ENCODE measurements around the gene EIF4G1.

EIF4G1 gene

DNA sequence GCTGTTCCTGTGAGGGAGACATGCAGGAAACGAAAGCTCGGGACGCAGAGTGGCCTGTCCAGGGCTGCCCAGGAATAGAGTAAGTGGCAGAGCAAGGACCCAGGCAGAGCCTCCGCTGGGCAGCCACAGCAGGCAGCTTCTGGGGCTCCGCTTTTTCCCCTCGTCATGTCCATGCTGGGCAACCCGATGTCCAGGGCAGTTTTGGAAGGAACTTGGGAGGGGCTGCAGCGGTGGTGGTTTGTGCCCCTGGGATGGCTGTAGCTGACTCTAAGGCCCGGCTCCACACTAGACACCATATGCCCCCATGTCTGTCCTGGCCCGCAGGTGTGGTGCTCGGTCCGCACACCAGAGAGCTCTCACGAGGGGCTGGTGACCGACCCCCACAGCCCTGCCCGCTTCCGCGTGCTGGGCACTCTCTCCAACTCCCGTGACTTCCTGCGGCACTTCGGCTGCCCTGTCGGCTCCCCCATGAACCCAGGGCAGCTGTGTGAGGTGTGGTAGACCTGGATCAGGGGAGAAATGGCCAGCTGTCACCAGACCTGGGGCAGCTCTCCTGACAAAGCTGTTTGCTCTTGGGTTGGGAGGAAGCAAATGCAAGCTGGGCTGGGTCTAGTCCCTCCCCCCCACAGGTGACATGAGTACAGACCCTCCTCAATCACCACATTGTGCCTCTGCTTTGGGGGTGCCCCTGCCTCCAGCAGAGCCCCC is 22.5 kb upstream of the EIF4G1 start:
- Mint-ChIP-seq H3K27ac (no peak overlapping the region), H3K27me3 (peaks cover 5% of the 10 kb centered on the region), H3K4me3 (no peak overlapping the region), H3K36me3 (no peaks in the 10 kb centered on the region), H3K9me3 (no peaks in the 10 kb centered on the region), H3K4me1 (no peaks in the 10 kb centered on the region)
- ATAC-seq (ENCODE audit: low read depth) (no peak), DNase-seq (ENCODE audit: low spot score in 2 of 2) (no peak)

DNA sequence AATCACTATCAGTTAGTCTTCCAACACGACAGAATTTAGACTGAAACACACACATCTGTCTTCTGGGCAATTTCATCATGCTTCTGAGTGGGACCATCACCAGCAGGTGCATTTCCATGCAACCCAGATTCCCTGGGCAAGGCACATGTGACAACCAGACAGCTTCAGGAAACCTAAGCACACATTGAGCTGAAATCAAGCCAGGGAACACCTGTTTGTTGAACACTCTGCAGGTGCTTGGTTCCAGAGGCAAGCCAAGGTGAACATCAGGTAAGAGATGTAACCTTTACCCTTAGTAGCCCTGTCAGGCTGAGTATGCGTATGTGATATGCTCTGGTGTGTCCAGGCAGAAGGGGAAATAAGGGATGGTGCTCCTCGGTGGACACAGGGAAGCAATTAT is 18.6 kb upstream of the EIF4G1 start:
- H3K4me1 Mint-ChIP-seq, result peaks cover 13% of the 10 kb centered on the region
- no peak overlapping the region for H3K27ac Mint-ChIP-seq
- ATAC-seq (ENCODE audit: low read depth) (no peak), DNase-seq (ENCODE audit: low spot score in 2 of 2) (no peak)
- H3K9me3 Mint-ChIP-seq, result no peaks in the 10 kb centered on the region
- H3K27me3 Mint-ChIP-seq, result peaks cover 5% of the 10 kb centered on the region
- H3K36me3 Mint-ChIP-seq, result no peaks in the 10 kb centered on the region
- no peak overlapping the region for H3K4me3 Mint-ChIP-seq

DNA sequence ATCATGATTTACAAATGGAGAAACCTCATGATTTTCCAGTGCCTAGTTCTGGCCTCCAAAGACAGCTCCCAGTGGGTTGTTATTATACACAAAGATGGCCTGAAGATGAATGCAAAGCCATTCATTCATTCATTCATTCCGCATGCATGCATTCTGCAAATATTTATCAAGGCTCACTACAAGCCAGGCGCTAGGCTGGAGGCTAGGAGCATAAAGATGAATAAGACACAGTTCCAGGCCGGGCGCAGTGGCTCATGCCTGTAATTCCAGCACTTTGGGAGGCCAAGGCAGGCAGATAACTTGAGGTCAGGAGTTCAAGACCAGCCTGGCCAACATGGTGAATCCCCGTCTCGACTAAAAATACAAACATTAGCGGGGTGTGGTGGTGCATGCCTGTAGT is 17.8 kb upstream of the EIF4G1 start:
- peaks cover 13% of the 10 kb centered on the region for H3K4me1 Mint-ChIP-seq

DNA sequence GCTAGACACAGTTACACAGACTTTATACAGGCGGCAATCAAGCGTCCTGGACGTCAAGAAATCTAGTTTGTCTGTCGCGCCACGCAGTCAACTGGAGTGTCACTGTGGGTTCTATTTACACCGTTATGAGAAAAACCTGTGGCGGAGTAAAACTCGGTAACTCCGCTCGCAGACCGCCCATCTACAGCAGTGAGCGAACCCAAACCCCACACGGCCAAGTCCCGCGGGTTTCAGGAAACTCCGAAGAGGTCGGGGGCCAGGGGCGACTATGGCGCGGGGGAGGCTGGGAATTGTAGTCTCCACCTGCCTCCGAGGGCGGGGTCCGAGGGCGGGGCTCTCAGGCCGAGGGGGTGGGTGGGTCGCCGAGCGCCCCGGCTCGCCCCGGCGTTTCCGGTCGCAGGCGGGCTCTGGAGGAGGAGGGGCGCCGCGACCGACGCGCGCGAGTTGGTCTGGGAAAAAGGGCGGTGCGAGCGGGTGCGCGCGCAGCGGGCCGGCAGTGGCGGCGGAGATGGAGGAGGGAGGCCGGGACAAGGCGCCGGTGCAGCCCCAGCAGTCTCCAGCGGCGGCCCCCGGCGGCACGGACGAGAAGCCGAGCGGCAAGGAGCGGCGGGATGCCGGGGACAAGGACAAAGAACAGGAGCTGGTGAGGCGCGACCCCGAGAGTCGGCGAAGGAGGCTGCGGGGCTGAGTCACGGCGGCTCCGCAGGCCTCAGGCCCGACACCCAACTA is 15.5 kb upstream of the EIF4G1 start, which contains the start of gene PSMD2:
PSMD2 (plus strand) TSS at position 483 of the 729 bp plus-strand sequence; CDS start at position 509, 26 bp downstream.
- Mint-ChIP-seq H3K9me3 (no peaks in the 10 kb centered on the region), H3K27ac (peak within 1 kb of the TSS; percentile 79), H3K4me1 (peaks cover 13% of the 10 kb centered on the region), H3K27me3 (no peaks in the 10 kb centered on the region), H3K4me3 (peak within 1 kb of the TSS; percentile 87), H3K36me3 (peaks cover 11% of the 10 kb centered on the region)
- ATAC-seq (ENCODE audit: low read depth) (peak; percentile 92), DNase-seq (ENCODE audit: low spot score in 2 of 2) (peak; percentile 93 to 95)

More for the DNA sequence above, 17.8 kb upstream of the EIF4G1 start:
- no peak overlapping the region for H3K27ac Mint-ChIP-seq
- peak overlapping the region; percentile 62 for H3K4me3 Mint-ChIP-seq
- DNase-seq (ENCODE audit: low spot score in 2 of 2) (no peak), ATAC-seq (ENCODE audit: low read depth) (no peak)
- H3K9me3 Mint-ChIP-seq, result no peaks in the 10 kb centered on the region
- peaks cover 3% of the 10 kb centered on the region for H3K27me3 Mint-ChIP-seq
- H3K36me3 Mint-ChIP-seq, result no peaks in the 10 kb centered on the region

DNA sequence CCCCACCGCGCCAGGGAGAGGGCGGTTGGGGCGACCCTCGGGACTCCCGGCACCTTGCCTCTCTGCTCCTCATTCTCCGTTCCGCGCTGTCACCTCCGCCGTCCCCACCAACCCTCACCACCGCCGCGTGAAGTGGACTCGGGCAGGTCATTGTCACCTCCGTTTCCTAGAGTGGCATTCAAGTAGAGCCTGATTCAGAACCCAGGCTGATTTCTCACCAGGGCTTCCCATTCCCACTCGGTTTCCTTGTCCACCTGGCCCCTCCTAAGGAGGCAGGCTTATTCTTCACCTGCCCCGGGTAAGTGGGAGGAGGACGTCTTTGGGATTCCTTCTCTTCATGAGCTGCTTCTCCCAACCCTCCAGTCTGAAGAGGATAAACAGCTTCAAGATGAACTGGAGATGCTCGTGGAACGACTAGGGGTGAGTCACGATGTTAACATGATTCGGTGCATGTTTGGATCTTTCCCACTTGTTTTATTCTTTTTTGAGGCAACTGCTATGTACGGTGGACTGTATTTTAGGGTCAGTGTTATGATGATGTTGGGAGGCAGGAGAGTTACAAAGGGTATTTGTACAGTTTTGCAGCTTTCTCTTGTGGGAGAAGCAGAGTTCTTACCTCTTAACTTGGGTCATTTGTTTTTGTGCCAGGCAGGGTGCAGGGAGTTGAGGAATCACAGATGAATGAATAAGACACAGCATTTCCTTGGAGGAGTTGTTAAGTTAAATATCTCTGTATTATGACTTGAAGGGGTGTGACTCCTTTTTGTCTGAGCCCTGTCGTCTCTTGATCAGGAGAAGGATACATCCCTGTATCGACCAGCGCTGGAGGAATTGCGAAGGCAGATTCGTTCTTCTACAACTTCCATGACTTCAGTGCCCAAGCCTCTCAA is 14.7 kb upstream of the EIF4G1 start:
- ATAC-seq (ENCODE audit: low read depth) (no peak), DNase-seq (ENCODE audit: low spot score in 2 of 2) (no peak)
- Mint-ChIP-seq H3K27ac (peak overlapping the region; percentile 79), H3K9me3 (no peaks in the 10 kb centered on the region), H3K27me3 (no peaks in the 10 kb centered on the region), H3K4me3 (peak overlapping the region; percentile 87), H3K36me3 (peaks cover 15% of the 10 kb centered on the region), H3K4me1 (peaks cover 15% of the 10 kb centered on the region)

DNA sequence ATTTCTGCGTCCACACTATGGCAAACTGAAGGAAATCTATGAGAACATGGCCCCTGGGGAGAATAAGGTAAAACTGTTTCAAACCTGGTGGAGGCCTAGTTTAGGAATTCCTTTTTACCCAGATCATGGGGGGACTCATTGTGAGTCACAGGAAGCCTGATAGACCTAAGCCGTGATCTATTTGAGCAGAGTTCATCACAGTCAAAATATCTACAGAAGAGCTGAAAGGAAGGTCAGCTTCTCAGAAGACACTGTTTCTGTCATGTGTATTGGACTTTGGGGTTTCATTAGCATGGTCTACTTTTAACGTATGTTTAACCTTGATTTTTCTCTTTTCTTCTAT is 14.1 kb upstream of the EIF4G1 start:
- no peak overlapping the region for H3K27ac Mint-ChIP-seq
- H3K4me1 Mint-ChIP-seq, result peaks cover 15% of the 10 kb centered on the region
- DNase-seq (ENCODE audit: low spot score in 2 of 2) (no peak), ATAC-seq (ENCODE audit: low read depth) (no peak)
- peaks cover 15% of the 10 kb centered on the region for H3K36me3 Mint-ChIP-seq
- no peaks in the 10 kb centered on the region for H3K27me3 Mint-ChIP-seq
- peak overlapping the region; percentile 87 for H3K4me3 Mint-ChIP-seq
- no peaks in the 10 kb centered on the region for H3K9me3 Mint-ChIP-seq

DNA sequence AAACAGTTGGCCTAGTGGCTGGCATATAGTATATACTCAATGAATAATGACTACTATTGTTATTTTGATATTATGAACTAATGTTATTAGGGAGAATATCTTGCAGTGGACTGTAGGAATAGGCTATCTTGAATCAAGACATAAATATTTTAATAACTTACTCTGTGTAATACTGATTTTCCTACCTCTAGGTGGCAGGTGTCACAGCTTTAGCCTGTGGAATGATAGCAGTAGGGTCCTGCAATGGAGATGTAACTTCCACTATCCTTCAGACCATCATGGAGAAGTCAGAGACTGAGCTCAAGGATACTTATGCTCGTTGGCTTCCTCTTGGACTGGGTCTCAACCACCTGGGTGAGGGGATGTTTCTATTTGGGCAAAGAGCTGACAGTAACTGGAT is 8.8 kb upstream of the EIF4G1 start:
- H3K4me3 Mint-ChIP-seq, result no peak overlapping the region

DNA sequence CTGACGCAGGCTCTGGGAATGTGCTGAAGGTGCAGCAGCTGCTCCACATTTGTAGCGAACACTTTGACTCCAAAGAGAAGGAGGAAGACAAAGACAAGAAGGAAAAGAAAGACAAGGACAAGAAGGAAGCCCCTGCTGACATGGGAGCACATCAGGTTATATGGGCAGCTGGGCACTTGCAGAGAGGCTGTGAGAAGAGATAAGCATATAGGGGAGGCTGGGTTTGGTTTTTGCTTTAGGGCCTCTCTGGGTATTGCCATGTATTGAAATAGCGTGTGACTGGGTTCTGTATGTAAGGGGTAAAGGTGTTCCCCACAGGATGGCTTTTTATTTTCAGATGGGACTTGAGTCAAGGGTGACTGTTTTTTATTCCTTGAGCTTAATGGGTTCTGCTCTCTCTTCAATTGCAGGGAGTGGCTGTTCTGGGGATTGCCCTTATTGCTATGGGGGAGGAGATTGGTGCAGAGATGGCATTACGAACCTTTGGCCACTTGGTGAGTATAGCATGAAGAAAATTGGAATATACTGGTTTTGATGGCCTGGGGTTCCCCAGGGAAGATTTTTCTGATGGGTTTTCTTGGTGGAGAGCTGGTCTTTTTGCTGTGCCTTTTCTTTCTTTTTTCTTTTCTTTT is 7.9 kb upstream of the EIF4G1 start:
- Mint-ChIP-seq H3K27ac (peak overlapping the region; percentile 6), H3K4me3 (no peak overlapping the region)

More for the DNA sequence above, 8.8 kb upstream of the EIF4G1 start:
- H3K27me3 Mint-ChIP-seq, result no peaks in the 10 kb centered on the region
- H3K9me3 Mint-ChIP-seq, result no peaks in the 10 kb centered on the region
- no peak for DNase-seq (ENCODE audit: low spot score in 2 of 2)
- peaks cover 39% of the 10 kb centered on the region for H3K36me3 Mint-ChIP-seq
- ATAC-seq (ENCODE audit: low read depth), result peak; percentile 59
- H3K4me1 Mint-ChIP-seq, result peaks cover 3% of the 10 kb centered on the region
- no peak overlapping the region for H3K27ac Mint-ChIP-seq

DNA sequence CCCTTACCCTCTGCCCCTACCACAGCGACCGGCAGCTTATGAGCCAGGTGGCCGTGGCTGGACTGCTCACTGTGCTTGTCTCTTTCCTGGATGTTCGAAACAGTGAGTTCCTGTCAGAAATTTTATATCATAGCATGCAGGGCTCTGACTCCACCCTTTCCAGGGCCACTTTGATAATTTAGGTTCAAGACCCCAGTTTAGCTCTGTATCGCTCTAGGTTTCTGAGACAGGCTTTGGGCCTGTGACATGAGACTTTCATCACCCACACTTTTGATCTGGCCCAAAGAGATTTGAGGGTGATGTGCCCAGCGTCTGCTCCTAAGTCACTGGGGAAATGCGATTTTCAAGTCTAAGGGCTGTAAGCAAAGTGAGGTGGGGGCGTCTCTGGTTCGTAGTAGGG is 6.5 kb upstream of the EIF4G1 start:
- H3K27ac Mint-ChIP-seq, result no peak overlapping the region
- no peak for ATAC-seq (ENCODE audit: low read depth)

More for the DNA sequence above, 7.9 kb upstream of the EIF4G1 start:
- DNase-seq (ENCODE audit: low spot score in 2 of 2) (no peak), ATAC-seq (ENCODE audit: low read depth) (no peak)
- no peaks in the 10 kb centered on the region for H3K9me3 Mint-ChIP-seq
- H3K4me1 Mint-ChIP-seq, result peaks cover 2% of the 10 kb centered on the region
- peaks cover 39% of the 10 kb centered on the region for H3K36me3 Mint-ChIP-seq
- H3K27me3 Mint-ChIP-seq, result no peaks in the 10 kb centered on the region

DNA sequence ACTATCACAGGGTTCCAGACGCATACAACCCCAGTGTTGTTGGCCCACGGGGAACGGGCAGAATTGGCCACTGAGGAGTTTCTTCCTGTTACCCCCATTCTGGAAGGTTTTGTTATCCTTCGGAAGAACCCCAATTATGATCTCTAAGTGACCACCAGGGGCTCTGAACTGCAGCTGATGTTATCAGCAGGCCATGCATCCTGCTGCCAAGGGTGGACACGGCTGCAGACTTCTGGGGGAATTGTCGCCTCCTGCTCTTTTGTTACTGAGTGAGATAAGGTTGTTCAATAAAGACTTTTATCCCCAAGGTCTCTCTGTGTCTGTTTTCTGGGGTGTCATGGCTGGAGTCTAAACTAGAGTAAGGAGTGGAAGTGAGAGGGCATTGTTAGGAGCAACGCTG is 5.7 kb upstream of the EIF4G1 start:
- no peaks in the 10 kb centered on the region for H3K27me3 Mint-ChIP-seq
- H3K4me3 Mint-ChIP-seq, result no peak overlapping the region
- peaks cover 2% of the 10 kb centered on the region for H3K4me1 Mint-ChIP-seq
- H3K36me3 Mint-ChIP-seq, result peaks cover 30% of the 10 kb centered on the region
- DNase-seq (ENCODE audit: low spot score in 2 of 2), result no peak
- H3K9me3 Mint-ChIP-seq, result no peaks in the 10 kb centered on the region
- ATAC-seq (ENCODE audit: low read depth), result no peak
- H3K27ac Mint-ChIP-seq, result no peak overlapping the region

More for the DNA sequence above, 6.5 kb upstream of the EIF4G1 start:
- H3K9me3 Mint-ChIP-seq, result no peaks in the 10 kb centered on the region
- H3K4me3 Mint-ChIP-seq, result no peak overlapping the region
- H3K27me3 Mint-ChIP-seq, result no peaks in the 10 kb centered on the region
- DNase-seq (ENCODE audit: low spot score in 2 of 2), result no peak
- peaks cover 2% of the 10 kb centered on the region for H3K4me1 Mint-ChIP-seq
- peaks cover 37% of the 10 kb centered on the region for H3K36me3 Mint-ChIP-seq

DNA sequence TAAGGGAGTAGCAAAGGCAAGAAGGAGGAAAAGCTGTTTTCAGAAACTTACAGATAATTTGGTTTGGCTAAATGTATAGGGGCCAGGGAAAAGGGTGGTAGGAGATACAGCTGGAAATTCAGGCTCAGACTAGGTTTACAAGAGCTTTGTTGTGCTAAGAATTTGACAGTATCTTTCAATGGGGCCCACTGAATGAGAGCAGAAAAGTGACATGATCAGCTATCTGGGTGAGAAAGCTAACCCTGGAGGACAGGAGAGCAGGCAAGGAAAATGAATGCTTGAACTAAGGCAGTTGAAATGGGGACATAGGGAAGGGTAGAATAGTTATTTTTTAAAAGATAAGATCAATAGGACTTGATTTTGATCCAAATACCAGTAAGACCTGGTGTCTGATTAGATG is 2.8 kb upstream of the EIF4G1 start:
- H3K4me1 Mint-ChIP-seq, result peaks cover 5% of the 10 kb centered on the region
- H3K36me3 Mint-ChIP-seq, result peaks cover 16% of the 10 kb centered on the region
- no peak for ATAC-seq (ENCODE audit: low read depth)
- DNase-seq (ENCODE audit: low spot score in 2 of 2), result no peak
- no peak overlapping the region for H3K27ac Mint-ChIP-seq
- H3K4me3 Mint-ChIP-seq, result no peak overlapping the region
- H3K9me3 Mint-ChIP-seq, result no peaks in the 10 kb centered on the region
- H3K27me3 Mint-ChIP-seq, result no peaks in the 10 kb centered on the region

DNA sequence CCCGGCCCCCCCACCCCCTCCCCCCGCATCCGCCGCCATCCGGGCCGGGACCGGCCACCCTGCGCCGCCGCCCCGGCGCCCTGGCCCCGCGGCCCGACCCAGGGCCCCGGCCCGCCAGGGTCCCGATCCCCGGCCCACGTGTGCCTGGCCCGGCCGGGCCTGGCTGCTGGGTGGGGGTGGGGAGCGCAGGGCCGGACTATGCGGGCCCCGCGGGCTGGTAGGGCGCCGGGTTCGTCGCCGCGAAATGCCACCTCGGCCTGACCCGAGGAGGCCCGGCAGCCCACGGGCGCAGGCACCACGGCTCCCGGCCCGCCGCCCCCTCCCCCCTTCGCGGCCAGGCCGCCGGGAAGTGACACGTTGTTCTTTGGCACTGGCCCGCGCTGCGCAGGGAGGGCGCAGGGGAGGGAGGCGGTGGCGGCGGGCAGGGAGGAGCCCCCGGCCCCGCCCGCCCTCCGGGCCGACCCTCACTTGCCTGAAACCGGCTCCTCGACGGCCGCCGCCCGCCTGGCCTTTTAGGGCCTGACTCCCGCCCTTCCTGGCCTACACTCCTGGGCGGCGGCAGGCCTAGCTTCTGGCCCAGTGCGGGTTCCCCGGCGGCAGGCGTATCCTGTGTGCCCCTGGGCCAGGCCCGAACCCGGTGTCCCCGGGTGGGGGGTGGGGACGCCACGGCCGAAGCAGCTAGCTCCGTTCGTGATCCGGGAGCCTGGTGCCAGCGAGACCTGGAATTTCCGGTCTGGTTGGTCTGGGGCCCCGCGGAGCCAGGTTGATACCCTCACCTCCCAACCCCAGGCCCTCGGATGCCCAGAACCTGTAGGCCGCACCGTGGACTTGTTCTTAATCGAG is 515 bp downstream of the EIF4G1 start:
- H3K27ac Mint-ChIP-seq, result peak overlapping the region; percentile 84
- DNase-seq (ENCODE audit: low spot score in 2 of 2) (peak; percentile 54 to 63), ATAC-seq (ENCODE audit: low read depth) (peak; percentile 46)
- peaks cover 8% of the 10 kb centered on the region for H3K36me3 Mint-ChIP-seq
- no peaks in the 10 kb centered on the region for H3K9me3 Mint-ChIP-seq
- no peaks in the 10 kb centered on the region for H3K27me3 Mint-ChIP-seq
- H3K4me1 Mint-ChIP-seq, result peaks cover 24% of the 10 kb centered on the region
- peak overlapping the region; percentile 82 for H3K4me3 Mint-ChIP-seq

DNA sequence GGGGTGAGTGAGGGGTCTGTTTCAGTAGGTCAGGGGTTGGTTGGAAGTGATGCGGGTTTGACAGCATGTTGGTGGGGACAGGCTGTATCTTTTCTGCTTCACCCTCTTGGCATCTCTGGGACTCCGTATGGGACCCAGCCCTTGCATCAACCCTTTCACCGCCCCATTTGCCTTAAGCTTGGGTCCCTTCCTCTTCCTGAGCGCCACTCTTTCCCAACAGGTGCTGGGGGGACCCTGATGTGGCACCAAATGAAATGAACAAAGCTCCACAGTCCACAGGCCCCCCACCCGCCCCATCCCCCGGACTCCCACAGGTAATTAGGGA is 1.1 kb downstream of the EIF4G1 start:
- peak overlapping the region; percentile 78 for H3K27ac Mint-ChIP-seq
- peaks cover 7% of the 10 kb centered on the region for H3K36me3 Mint-ChIP-seq
- ATAC-seq (ENCODE audit: low read depth) (no peak), DNase-seq (ENCODE audit: low spot score in 2 of 2) (no peak)
- H3K4me3 Mint-ChIP-seq, result peak overlapping the region; percentile 80
- H3K9me3 Mint-ChIP-seq, result no peaks in the 10 kb centered on the region
- peaks cover 24% of the 10 kb centered on the region for H3K4me1 Mint-ChIP-seq
- H3K27me3 Mint-ChIP-seq, result no peaks in the 10 kb centered on the region

Measured in memory B cell (primary cell).